Skeletal muscle satellite cell (primary cell): Measurements from ENCODE around the gene TOLLIP.

Experiments used
- H3K27me3 ChIP-seq: 2 replicates; pipeline ENCODE4 v1.7.0; 2013; ENCODE audit warnings: low read length; ENCODE audit not compliant: control insufficient read depth, insufficient read depth
- H3K36me3 ChIP-seq: 2 replicates; pipeline ENCODE4 v1.7.0; 2013; ENCODE audit warnings: mild to moderate bottlenecking, control low read depth, low read length; ENCODE audit not compliant: insufficient read depth
- H3K4me1 ChIP-seq: 2 replicates; pipeline ENCODE4 v1.7.0; 2013; ENCODE audit warnings: low read length; ENCODE audit not compliant: control insufficient read depth, insufficient read depth
- H3K4me2 ChIP-seq: 2 replicates; pipeline ENCODE4 v1.7.0; 2013; ENCODE audit warnings: mild to moderate bottlenecking, low read length
- H3K4me3 ChIP-seq: 2 replicates; pipeline ENCODE4 v1.7.0; 2013; ENCODE audit warnings: low read length
- H3K9ac ChIP-seq: 2 replicates; pipeline ENCODE4 v1.7.0; 2013; ENCODE audit warnings: mild to moderate bottlenecking, low read depth, low read length, moderate library complexity
- H3K9me3 ChIP-seq: replicated peaks from 2 replicates; pipeline ENCODE4 v1.7.0; 2013; ENCODE audit warnings: mild to moderate bottlenecking, control low read depth, low read length

Gene TOLLIP

DNA sequence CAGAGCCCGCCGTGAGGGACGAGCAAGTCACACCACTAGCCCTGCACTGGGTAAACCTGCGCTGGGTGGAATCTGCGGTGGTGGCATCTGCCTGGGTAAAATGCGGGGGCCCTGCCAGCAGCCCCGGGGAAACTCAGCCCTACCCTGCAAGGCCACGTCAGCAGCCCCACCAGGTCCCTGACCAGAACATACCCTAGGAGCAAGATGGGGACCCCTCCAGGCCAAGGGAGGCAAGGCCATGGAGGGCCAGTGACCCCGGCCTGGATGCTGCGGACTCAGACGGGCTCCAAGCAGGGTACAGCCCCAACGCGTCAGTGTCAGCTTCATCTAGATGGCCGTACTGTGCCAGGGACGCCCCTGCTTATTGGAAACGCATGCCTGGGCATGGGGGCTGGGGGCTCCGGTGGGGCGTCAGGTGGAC lies 26.3 kb downstream of the TOLLIP start:
- H3K9ac ChIP-seq: no peak overlapping the region
- no peak overlapping the region for H3K4me3 ChIP-seq
- H3K4me2 ChIP-seq: no peak overlapping the region
- H3K36me3 ChIP-seq: peaks cover 44% of the 10 kb centered on the region
- H3K27me3 ChIP-seq: no peaks in the 10 kb centered on the region
- no peaks in the 10 kb centered on the region for H3K4me1 ChIP-seq
- H3K9me3 ChIP-seq: no peaks in the 10 kb centered on the region

GRCh38 chr11:1281974-1282365 lies 27.5 kb downstream of the TOLLIP start:
- Histone ChIP-seq H3K4me2 (no peak overlapping the region), H3K9ac (no peak overlapping the region), H3K9me3 (no peaks in the 10 kb centered on the region), H3K36me3 (peaks cover 40% of the 10 kb centered on the region), H3K4me3 (no peak overlapping the region), H3K27me3 (no peaks in the 10 kb centered on the region), H3K4me1 (no peaks in the 10 kb centered on the region)

GRCh38 chr11:1281326-1281973 lies 28.0 kb downstream of the TOLLIP start:
- no peak overlapping the region for H3K4me2 ChIP-seq
- no peak overlapping the region for H3K4me3 ChIP-seq
- H3K4me1 ChIP-seq: no peaks in the 10 kb centered on the region
- H3K36me3 ChIP-seq: peaks cover 40% of the 10 kb centered on the region
- H3K9me3 ChIP-seq: no peaks in the 10 kb centered on the region
- H3K27me3 ChIP-seq: no peaks in the 10 kb centered on the region
- no peak overlapping the region for H3K9ac ChIP-seq

DNA sequence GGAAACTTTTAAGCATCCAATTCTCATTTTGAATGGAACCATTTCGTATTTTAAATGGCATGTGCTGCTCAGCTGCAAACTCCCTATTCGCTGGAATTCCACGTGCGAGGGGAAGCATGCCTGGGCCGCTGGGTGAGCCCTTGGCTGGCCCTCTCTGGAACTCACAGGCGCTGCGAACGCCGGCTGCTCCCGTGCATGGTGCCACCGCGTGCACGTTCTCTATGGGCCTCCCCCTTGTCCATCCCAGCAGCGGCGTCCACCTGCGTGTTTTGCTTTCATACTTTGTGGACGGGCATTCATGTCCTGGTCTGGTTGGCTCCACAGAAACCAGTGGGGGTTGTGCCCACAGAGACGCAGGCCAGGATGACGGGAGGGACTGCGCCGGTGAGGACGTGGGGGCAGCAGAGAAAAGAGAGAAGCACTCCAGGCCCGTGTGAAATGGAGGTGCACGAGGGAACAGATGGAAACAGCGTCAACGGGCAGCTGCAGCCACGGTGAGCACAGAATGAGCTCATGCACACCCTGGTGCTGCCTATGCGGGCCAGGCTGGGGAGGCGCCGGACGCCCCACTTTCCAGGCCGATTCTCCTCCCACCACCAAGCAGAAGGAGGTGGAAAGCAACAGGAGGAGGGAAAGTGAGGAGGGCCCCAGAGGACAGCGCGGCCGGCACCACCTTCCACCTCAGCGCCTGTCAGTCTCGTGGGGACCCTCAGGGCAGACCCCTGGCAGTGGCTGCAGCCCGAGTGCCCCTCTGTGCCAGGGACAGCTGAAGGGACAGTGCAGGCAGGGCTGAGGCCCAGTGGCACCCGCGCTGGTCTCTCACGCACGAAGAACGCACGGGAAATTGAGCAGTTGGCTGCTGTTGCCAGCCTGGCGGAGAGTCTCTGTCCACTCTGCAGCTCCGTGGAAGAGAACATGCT lies 29.1 kb downstream of the TOLLIP start:
- no peak overlapping the region for H3K4me3 ChIP-seq
- H3K4me2 ChIP-seq: no peak overlapping the region
- no peaks in the 10 kb centered on the region for H3K27me3 ChIP-seq
- peaks cover 40% of the 10 kb centered on the region for H3K36me3 ChIP-seq
- H3K9me3 ChIP-seq: no peaks in the 10 kb centered on the region
- no peak overlapping the region for H3K9ac ChIP-seq
- H3K4me1 ChIP-seq: no peaks in the 10 kb centered on the region

GRCh38 chr11:1279674-1280055 lies 29.8 kb downstream of the TOLLIP start:
- H3K4me3 ChIP-seq: no peak overlapping the region
- no peak overlapping the region for H3K4me2 ChIP-seq
- no peaks in the 10 kb centered on the region for H3K9me3 ChIP-seq
- H3K27me3 ChIP-seq: no peaks in the 10 kb centered on the region
- no peak overlapping the region for H3K9ac ChIP-seq
- peaks cover 42% of the 10 kb centered on the region for H3K36me3 ChIP-seq
- H3K4me1 ChIP-seq: no peaks in the 10 kb centered on the region

- Histone ChIP-seq H3K27me3 (no peaks in the 10 kb centered on the region), H3K4me1 (no peaks in the 10 kb centered on the region), H3K4me3 (no peak overlapping the region), H3K4me2 (no peak overlapping the region), H3K36me3 (peaks cover 43% of the 10 kb centered on the region), H3K9me3 (no peaks in the 10 kb centered on the region), H3K9ac (no peak overlapping the region)
Observed at GRCh38 chr11:1278766-1279673, 30.4 kb downstream of the TOLLIP start.

GRCh38 chr11:1277936-1278512 lies 31.4 kb downstream of the TOLLIP start:
- Histone ChIP-seq H3K9ac (no peak overlapping the region), H3K9me3 (no peaks in the 10 kb centered on the region), H3K36me3 (peaks cover 40% of the 10 kb centered on the region), H3K4me2 (no peak overlapping the region), H3K4me1 (no peaks in the 10 kb centered on the region), H3K4me3 (no peak overlapping the region), H3K27me3 (no peaks in the 10 kb centered on the region)

- Histone ChIP-seq H3K4me1 (no peaks in the 10 kb centered on the region), H3K27me3 (no peaks in the 10 kb centered on the region), H3K9me3 (no peaks in the 10 kb centered on the region), H3K9ac (no peak overlapping the region), H3K36me3 (peaks cover 40% of the 10 kb centered on the region), H3K4me2 (no peak overlapping the region), H3K4me3 (no peak overlapping the region)
Observed at GRCh38 chr11:1276866-1277615, 32.4 kb downstream of the TOLLIP start.

- Histone ChIP-seq H3K4me2 (no peak overlapping the region), H3K4me3 (no peak overlapping the region), H3K9ac (no peak overlapping the region), H3K27me3 (no peaks in the 10 kb centered on the region), H3K36me3 (peaks cover 40% of the 10 kb centered on the region), H3K9me3 (no peaks in the 10 kb centered on the region), H3K4me1 (no peaks in the 10 kb centered on the region)
Observed at GRCh38 chr11:1276041-1276790, 33.2 kb downstream of the TOLLIP start.

- no peak overlapping the region for H3K9ac ChIP-seq
- H3K27me3 ChIP-seq: no peaks in the 10 kb centered on the region
- H3K9me3 ChIP-seq: no peaks in the 10 kb centered on the region
- H3K4me3 ChIP-seq: no peak overlapping the region
- no peak overlapping the region for H3K4me2 ChIP-seq
- no peaks in the 10 kb centered on the region for H3K4me1 ChIP-seq
- H3K36me3 ChIP-seq: peaks cover 36% of the 10 kb centered on the region
Observed at GRCh38 chr11:1275021-1275420, 34.4 kb downstream of the TOLLIP start.
